Spinal cord (tissue), 4 donors: Measurements from ENCODE around the gene FAM120C. TPM values are rescaled to one million over a fixed set of nuclear protein-coding genes. Genes with fewer than 3 reads are reported as not detected.

Source experiments
- polyA plus RNA-seq, 2 donors: library from polyadenylated mRNA; unstranded; fragments of 120-200 nt; gene quantifications; one replicate each; pipeline ENCODE4 v1.2.1, GENCODE V29; 2013; ENCODE audit not compliant: insufficient read length in 2 of 2
- small RNA-seq: library from RNA; depleted of rRNA; stranded (forward); fragments of <200 nt; gene quantifications from one replicate; pipeline ENCODE3, GENCODE V24; 2014; ENCODE audit warnings: low replicate concordance
- total RNA-seq, 2 donors: library from RNA; depleted of rRNA in 1 of 2; stranded (reverse); fragments of 120-200 nt in 1 of 2; fragments of >200 nt in 1 of 2; gene quantifications; one replicate each; pipeline versions ENCODE4 v1.2.3 to v1.2.4, GENCODE V29; 2013 to 2014

The FAM120C gene
- total and polyA plus RNA-seq, 4 donors: 12.2 to 21.9 (median 16.9) TPM

Small RNAs within 50 kb of the gene (small RNA-seq; reads per million reads assigned to genes)
- not detected for gene AL589872.1

Other genes starting within 250 kb of the FAM120C start
- gene PHF8, start 138.8 kb downstream of the FAM120C start, total RNA-seq: 10 to 100 TPM; 17.7 to 19.8 TPM
- 10 to 100 TPM; 19.0 to 20.1 TPM for gene PHF8, start 138.8 kb downstream of the FAM120C start, polyA plus RNA-seq
- gene WNK3, start 174.8 kb upstream of the FAM120C start, total RNA-seq: 10 to 100 TPM; 20.8 to 29.5 TPM
- gene WNK3, start 174.8 kb upstream of the FAM120C start, polyA plus RNA-seq: 10 to 100 TPM; 10.0 to 12.1 TPM